HepG2 (cell line): Measurements from ENCODE around the gene MORC4. TPM values are rescaled to one million over a fixed set of nuclear protein-coding genes. Genes with fewer than 3 reads are reported as not detected.

Experiments
- ATAC-seq: fragments of 200-7000 bp; cut with Tn5 transposase; 3 replicates; pipeline ENCODE4 v1.9.1; 2020; ENCODE audit warnings: mild to moderate bottlenecking, moderate library complexity
- BruUV-seq: library from RNA; stranded (reverse); fragments of 400-500 nt; replicated peaks from 2 replicates; lab custom pipeline; 2021; lab: Mats Ljungman, UMichigan
- CTCF ChIA-PET: fragments of 300-600 bp; formaldehyde crosslinking; extraction: SDS; loops from one replicate; lab custom pipeline; 2021; ENCODE audit warnings: low total read pairs, inconsistent platforms, low intra/inter-chr PET ratio; lab: Yijun Ruan, JAX
- POLR2A ChIA-PET: fragments of 350-600 bp; sonication (Branson Sonifier 250); formaldehyde crosslinking; loops from one replicate; lab custom pipeline; 2020; ENCODE audit warnings: antibody characterized with exemption, inconsistent platforms; lab: Yijun Ruan, JAX
- DNase-seq: peaks from one replicate; pipeline ENCODE4 v3.0.0-alpha.2; 2015; ENCODE audit warnings: low spot score
- FAIRE-seq: peaks from 3 replicates; lab custom pipeline; 2011; peaks lifted over from hg19 to GRCh38; lab: Jason Lieb, UNC
- H2AFZ ChIP-seq: one replicate; pipeline ENCODE4 v1.6.1; 2011; ENCODE audit warnings: low read length, inconsistent platforms
- H3K27ac ChIP-seq: fragments of 300-600 bp; 3 replicates; pipeline ENCODE4 v1.8.0; 2011; ENCODE audit warnings: mixed run types, mild to moderate bottlenecking, mixed read lengths, low read length, inconsistent platforms; ENCODE audit not compliant: insufficient read depth; ENCODE audit errors: extremely low read length
- H3K27me3 ChIP-seq, 2 experiments: fragments of 200-600 bp in 1 of 2; 2 replicates in 1 of 2; 3 replicates in 1 of 2; pipeline versions ENCODE4 v1.6.0 to v1.8.0; 2011; ENCODE audit warnings: low read length in 2 of 2, mild to moderate bottlenecking in 2 of 2, moderate library complexity in 2 of 2, inconsistent platforms in 1 of 2; ENCODE audit not compliant: insufficient read depth in 2 of 2, control insufficient read depth in 1 of 2
- H3K36me3 ChIP-seq, 2 experiments: fragments of 200-600 bp in 1 of 2; replicated peaks in 1 of 2; 2 replicates in 1 of 2; 3 replicates in 1 of 2; pipeline versions ENCODE4 v1.5.1 to v1.8.0; 2011; ENCODE audit warnings: low read length in 2 of 2, inconsistent platforms in 1 of 2; ENCODE audit not compliant: insufficient read depth in 2 of 2, control insufficient read depth in 1 of 2
- H3K4me1 ChIP-seq: 2 replicates; pipeline ENCODE4 v1.5.1; 2012; ENCODE audit warnings: low read length, inconsistent platforms; ENCODE audit not compliant: insufficient read depth
- H3K4me2 ChIP-seq: 2 replicates; pipeline ENCODE4 v1.6.0; 2011; ENCODE audit warnings: low read depth, low read length, inconsistent platforms
- H3K4me3 ChIP-seq, 3 experiments: fragments of 200-600 bp in 1 of 3; sonication (generic), shearing (Covaris generic) in 1 of 3; replicated peaks in 1 of 3; 2 replicates each; pipeline ENCODE4 v1.5.1; 2011 to 2016; ENCODE audit warnings: low read length in 3 of 3, inconsistent platforms in 2 of 3, low read depth in 2 of 3, mild to moderate bottlenecking in 2 of 3, control low read depth in 1 of 3, mixed read lengths in 1 of 3; ENCODE audit not compliant: insufficient read depth in 1 of 3
- H3K79me2 ChIP-seq: one replicate; pipeline ENCODE4 v1.6.1; 2011; ENCODE audit warnings: low read length, inconsistent platforms; ENCODE audit not compliant: insufficient read depth
- H3K9ac ChIP-seq: 2 replicates; pipeline ENCODE4 v1.6.0; 2011; ENCODE audit warnings: mild to moderate bottlenecking, low read depth, low read length, inconsistent platforms; ENCODE audit not compliant: insufficient read depth
- H3K9me3 ChIP-seq: 2 replicates; pipeline ENCODE4 v1.5.1; 2012; ENCODE audit warnings: mild to moderate bottlenecking, low read length
- H4K20me1 ChIP-seq: 2 replicates; pipeline ENCODE4 v1.6.0; 2011; ENCODE audit warnings: inconsistent platforms, mild to moderate bottlenecking, low read length, moderate library complexity; ENCODE audit not compliant: insufficient read depth
- HOMEZ ChIP-seq: IDR thresholded peaks from 2 replicates; pipeline ENCODE4 v1.6.1; 2016; ENCODE audit warnings: low read depth
- HOXA3 ChIP-seq: sonication (generic); formaldehyde crosslinking; IDR thresholded peaks from 2 replicates; pipeline ENCODE4 v1.5.0; 2020; ENCODE audit warnings: missing genetic modification reagents
- KLF11 ChIP-seq: IDR thresholded peaks from 2 replicates; pipeline ENCODE4 v1.6.1; 2016; ENCODE audit warnings: missing compliant biosample characterization
- MAFF ChIP-seq: IDR thresholded peaks from 2 replicates; pipeline ENCODE4 v1.6.1; 2011; ENCODE audit warnings: low read depth, low read length, improper control_type of control experiment
- RARA ChIP-seq: IDR thresholded peaks from 2 replicates; pipeline ENCODE4 v1.6.1; 2016; ENCODE audit warnings: missing genetic modification reagents, missing compliant biosample characterization
- SSRP1 ChIP-seq: IDR thresholded peaks from 2 replicates; pipeline ENCODE4 v1.6.1; 2016; ENCODE audit warnings: control low read depth
- XRCC5 ChIP-seq: fragments of 200-400 bp; formaldehyde crosslinking; optimal IDR thresholded peaks from 2 replicates; pipeline ENCODE3; 2017; ENCODE audit warnings: mild to moderate bottlenecking, low read length
- ZNF382 ChIP-seq: sonication (generic); formaldehyde crosslinking; IDR thresholded peaks from 2 replicates; pipeline ENCODE4 v1.5.0; 2020; ENCODE audit warnings: missing genetic modification reagents, mild to moderate bottlenecking, borderline replicate concordance
- ZNF512B ChIP-seq: sonication (generic); formaldehyde crosslinking; IDR thresholded peaks from 2 replicates; pipeline ENCODE4 v1.5.1; 2020; ENCODE audit warnings: missing genetic modification reagents, mild to moderate bottlenecking, borderline replicate concordance
- WGBS: methylation state at CpG from one replicate; pipeline ENCODE4 v1.1.6; 2017; ENCODE audit warnings: low lambda C conversion rate; 5-methylcytosine and 5-hydroxymethylcytosine counted together
- in situ Hi-C: cut with HindIII; loops from 2 replicates; pipeline ENCODE4 v1.10.0; 2017; ENCODE audit warnings: low pct_unique_long_range_greater_than_20kb; ENCODE audit not compliant: extremely low pct_ligation_motif_present
- intact Hi-C: fragments of 100-400 bp; cut with micrococcal nuclease; formaldehyde crosslinking; loops from one replicate; pipeline ENCODE4 v1.10.0; 2022; ENCODE audit not compliant: unreplicated experiment
- polyA plus RNA-seq, 8 experiments: library from polyadenylated mRNA; depleted of rRNA in 3 of 8; stranded (reverse) in 7 of 8; unstranded in 1 of 8; fragments of >200 nt; fragmentation: Illumina TruSeq in 4 of 8; extraction: Trizol in 4 of 8; gene quantifications; 2 replicates each; pipeline versions ENCODE4 v1.2.1 to v1.2.3, GENCODE V29; 2011 to 2016; ENCODE audit warnings: low read depth in 4 of 8, missing spikeins in 1 of 8, mixed read lengths in 1 of 8; ENCODE audit not compliant: insufficient read depth in 1 of 8
- total RNA-seq, 5 experiments: library from RNA; depleted of rRNA; stranded (reverse); fragments of >200 nt; fragmentation: Illumina TruSeq; extraction: Trizol; gene quantifications; 2 replicates each; pipeline ENCODE4 v1.2.3, GENCODE V29; 2016; ENCODE audit warnings: low read depth in 1 of 5
- TF ChIP-seq, protein P1 (sequence below): sonication (generic); formaldehyde crosslinking; IDR thresholded peaks from 2 replicates; pipeline ENCODE4 v1.8.1; 2023; ENCODE audit warnings: missing genetic modification reagents, inconsistent platforms, borderline replicate concordance
- TF ChIP-seq, protein P2 (sequence below): sonication (generic); formaldehyde crosslinking; IDR thresholded peaks from 2 replicates; pipeline ENCODE4 v1.5.0; 2020; ENCODE audit warnings: mild to moderate bottlenecking, missing genetic modification reagents, borderline replicate concordance

Gene MORC4
- total and polyA plus RNA-seq, 2 of the 13 experiments (the other 11 are each of a cell fraction or from before 2014, with no cell fraction given): 7.3 to 17.6 TPM

GRCh38 chrX:106957856-106958255, 42.2 kb downstream of the MORC4 start (continued):
- no peak for TF ChIP-seq RARA
- TF ChIP-seq MAFF: no peak
- TF ChIP-seq KLF11 (CRISPR knock-in tag): no peak
- TF ChIP-seq, all 625 proteins: peak for 0

GRCh38 chrX:106955004-106955772, 44.8 kb downstream of the MORC4 start:
- Histone ChIP-seq H3K9me3 (no peaks in the 10 kb centered on the region), H4K20me1 (no peaks in the 10 kb centered on the region), H3K4me3 (peak overlapping the region in 2 of 3 experiments; percentile 6 to 22; a peak in 2 of 6 replicates), H3K36me3 (peaks cover 0 to 5% of the 10 kb centered on the region in 2 experiments; a peak in 2 of 5 replicates), H3K27ac (peak overlapping the region; percentile 79), H2AFZ (no peak overlapping the region), H3K27me3 (no peaks in the 10 kb centered on the region), H3K9ac (peak overlapping the region; percentile 36; the same call in 1 of the 2 replicates), H3K79me2 (no peaks in the 10 kb centered on the region), H3K4me1 (peaks cover 48% of the 10 kb centered on the region), H3K4me2 (peak overlapping the region; percentile 45)
- intact Hi-C loops: loop anchor here (2.0 kb wide), 1 partner anchor 22 kb away; no protein-coding TSS in a partner anchor
- CTCF ChIA-PET: interaction anchor here (2.9 kb wide), 1 partner anchor 56 kb away, joined by 9 read pairs; no protein-coding TSS in a partner anchor
- no TSS peak for BruUV-seq
- ATAC-seq (peak; percentile 94), FAIRE-seq (peak; percentile 80), DNase-seq (peak; percentile 82)
- POLR2A ChIA-PET: interaction anchor here (1.7 to 2.1 kb wide), 2 partner anchors 22 to 54 kb away, joined by 11 to 12 read pairs; partner anchors contain the start of gene RIPPLY1
- WGBS: 22% methylated on average over 1 of the region's 1 CpG
- in situ Hi-C loops: no loop called here
- no peak for TF ChIP-seq XRCC5
- TF ChIP-seq, protein P1, sequence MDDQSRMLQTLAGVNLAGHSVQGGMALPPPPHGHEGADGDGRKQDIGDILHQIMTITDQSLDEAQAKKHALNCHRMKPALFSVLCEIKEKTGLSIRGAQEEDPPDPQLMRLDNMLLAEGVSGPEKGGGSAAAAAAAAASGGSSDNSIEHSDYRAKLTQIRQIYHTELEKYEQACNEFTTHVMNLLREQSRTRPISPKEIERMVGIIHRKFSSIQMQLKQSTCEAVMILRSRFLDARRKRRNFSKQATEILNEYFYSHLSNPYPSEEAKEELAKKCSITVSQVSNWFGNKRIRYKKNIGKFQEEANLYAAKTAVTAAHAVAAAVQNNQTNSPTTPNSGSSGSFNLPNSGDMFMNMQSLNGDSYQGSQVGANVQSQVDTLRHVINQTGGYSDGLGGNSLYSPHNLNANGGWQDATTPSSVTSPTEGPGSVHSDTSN: no peak
- TF ChIP-seq, protein P2, sequence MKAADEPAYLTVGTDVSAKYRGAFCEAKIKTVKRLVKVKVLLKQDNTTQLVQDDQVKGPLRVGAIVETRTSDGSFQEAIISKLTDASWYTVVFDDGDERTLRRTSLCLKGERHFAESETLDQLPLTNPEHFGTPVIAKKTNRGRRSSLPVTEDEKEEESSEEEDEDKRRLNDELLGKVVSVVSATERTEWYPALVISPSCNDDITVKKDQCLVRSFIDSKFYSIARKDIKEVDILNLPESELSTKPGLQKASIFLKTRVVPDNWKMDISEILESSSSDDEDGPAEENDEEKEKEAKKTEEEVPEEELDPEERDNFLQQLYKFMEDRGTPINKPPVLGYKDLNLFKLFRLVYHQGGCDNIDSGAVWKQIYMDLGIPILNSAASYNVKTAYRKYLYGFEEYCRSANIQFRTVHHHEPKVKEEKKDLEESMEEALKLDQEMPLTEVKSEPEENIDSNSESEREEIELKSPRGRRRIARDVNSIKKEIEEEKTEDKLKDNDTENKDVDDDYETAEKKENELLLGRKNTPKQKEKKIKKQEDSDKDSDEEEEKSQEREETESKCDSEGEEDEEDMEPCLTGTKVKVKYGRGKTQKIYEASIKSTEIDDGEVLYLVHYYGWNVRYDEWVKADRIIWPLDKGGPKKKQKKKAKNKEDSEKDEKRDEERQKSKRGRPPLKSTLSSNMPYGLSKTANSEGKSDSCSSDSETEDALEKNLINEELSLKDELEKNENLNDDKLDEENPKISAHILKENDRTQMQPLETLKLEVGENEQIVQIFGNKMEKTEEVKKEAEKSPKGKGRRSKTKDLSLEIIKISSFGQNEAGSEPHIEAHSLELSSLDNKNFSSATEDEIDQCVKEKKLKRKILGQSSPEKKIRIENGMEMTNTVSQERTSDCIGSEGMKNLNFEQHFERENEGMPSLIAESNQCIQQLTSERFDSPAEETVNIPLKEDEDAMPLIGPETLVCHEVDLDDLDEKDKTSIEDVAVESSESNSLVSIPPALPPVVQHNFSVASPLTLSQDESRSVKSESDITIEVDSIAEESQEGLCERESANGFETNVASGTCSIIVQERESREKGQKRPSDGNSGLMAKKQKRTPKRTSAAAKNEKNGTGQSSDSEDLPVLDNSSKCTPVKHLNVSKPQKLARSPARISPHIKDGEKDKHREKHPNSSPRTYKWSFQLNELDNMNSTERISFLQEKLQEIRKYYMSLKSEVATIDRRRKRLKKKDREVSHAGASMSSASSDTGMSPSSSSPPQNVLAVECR (CRISPR knock-in tag): no peak
- no peak for TF ChIP-seq ZNF512B
- TF ChIP-seq SSRP1 (CRISPR knock-in tag): no peak
- TF ChIP-seq HOMEZ (CRISPR knock-in tag): no peak
- no peak for TF ChIP-seq HOXA3 (CRISPR knock-in tag)
- no peak for TF ChIP-seq ZNF382 (CRISPR knock-in tag)
